Lung microvascular endothelial cell (primary cell): ENCODE results near the gene CCHCR1. TPM values are rescaled to one million over a fixed set of nuclear protein-coding genes. Genes with fewer than 3 reads are reported as not detected.

Source experiments
- DNase-seq, 2 donors: peaks; one replicate each; pipeline versions ENCODE4 v3.0.0 to v3.0.0-alpha.2; 2010; ENCODE audit warnings: low read depth in 2 of 2
- total RNA-seq: library from RNA; depleted of rRNA; stranded (reverse); fragments of >200 nt; gene quantifications from 2 replicates; pipeline ENCODE4 v1.2.1, GENCODE V29; 2014

The CCHCR1 gene
- total RNA-seq, 1 donor from 2014 or later: 7.7 TPM

DNA sequence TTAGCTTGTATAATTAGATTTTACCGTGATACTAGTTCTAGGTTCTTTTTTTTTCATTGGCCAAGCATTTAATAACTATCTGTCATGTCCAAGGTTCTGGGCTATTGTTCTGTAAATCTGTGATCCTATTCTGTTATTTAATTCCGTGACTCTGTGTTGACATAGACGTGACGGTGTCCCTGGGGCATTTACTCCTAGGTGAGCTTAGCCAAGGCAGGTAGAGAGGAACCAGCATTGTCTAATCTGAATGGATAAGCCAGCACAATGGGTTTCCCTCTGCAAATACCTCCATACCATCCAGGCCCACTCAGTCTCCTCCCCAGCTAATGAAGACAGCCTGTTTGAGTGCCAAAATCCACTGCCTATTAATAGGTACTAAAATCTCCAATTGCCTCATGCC is 28.5 kb downstream of the CCHCR1 start:
- no peak for DNase-seq

DNA sequence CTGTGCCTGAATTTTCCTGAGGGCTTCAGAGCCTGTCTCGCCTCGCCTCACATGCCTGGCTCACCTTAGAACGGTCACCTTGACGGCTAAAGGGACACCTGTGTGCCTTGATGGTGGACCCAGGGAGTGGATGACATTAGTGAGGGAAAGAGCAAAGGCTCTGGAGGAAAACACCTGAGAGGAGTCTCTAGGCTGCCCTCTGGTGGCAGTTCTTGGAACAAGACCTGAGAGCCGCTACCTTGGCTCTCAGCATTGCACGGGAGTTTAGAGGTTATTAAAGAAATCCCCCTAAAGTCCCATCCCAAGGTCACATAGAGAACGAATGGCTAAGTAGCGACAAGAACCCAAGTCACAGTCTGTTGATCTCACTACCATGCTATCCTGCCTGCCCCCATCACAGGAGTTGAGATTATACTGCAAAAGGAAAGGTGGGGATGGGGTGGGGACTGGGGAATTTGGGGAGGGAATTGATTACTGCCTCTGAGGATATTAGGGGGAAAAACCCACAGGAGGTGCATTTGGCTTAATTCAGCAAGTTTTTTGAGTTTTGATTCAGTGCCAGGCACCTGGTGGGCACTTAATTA is 29.4 kb downstream of the CCHCR1 start:
- DNase-seq: peak; percentile 28 to 53

DNA sequence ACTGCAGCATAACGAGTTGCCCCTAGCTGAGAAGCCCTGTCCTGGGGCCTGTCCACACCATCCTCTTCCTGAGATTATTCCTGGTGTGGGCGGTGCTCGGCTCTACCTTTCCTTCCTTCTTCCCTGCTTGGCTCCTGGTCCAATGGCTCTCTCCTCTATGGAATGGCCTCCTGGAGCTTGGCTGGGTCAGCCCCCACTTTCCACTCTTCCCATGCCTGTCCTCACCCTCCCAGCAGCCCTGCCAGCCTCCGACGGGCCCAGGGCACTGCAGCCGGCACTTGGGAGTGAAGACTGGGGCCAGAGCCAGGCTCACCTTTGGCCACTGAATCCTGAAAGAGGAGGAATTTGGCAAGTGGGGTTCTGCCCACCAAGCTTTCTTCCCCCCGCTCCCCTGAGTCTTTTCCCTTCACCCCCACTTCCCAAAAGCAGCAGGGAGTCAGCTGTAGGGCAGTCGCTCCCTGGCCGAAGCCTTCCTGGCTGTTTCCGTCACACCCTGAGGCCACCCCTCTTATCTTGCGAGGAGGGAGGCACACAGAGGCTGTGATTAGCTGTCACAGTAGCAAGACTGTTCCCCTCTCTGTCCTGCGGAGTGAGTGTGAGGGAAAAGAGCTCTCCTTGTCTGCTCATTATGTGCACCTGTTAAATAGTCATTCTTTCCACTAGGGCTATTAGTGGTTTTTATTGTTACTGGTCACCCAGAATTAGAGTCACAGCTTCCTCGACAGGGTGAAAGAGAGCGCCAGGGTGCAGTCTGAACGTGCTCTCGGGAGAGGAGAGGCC is 31.0 kb downstream of the CCHCR1 start:
- DNase-seq: no peak

DNA sequence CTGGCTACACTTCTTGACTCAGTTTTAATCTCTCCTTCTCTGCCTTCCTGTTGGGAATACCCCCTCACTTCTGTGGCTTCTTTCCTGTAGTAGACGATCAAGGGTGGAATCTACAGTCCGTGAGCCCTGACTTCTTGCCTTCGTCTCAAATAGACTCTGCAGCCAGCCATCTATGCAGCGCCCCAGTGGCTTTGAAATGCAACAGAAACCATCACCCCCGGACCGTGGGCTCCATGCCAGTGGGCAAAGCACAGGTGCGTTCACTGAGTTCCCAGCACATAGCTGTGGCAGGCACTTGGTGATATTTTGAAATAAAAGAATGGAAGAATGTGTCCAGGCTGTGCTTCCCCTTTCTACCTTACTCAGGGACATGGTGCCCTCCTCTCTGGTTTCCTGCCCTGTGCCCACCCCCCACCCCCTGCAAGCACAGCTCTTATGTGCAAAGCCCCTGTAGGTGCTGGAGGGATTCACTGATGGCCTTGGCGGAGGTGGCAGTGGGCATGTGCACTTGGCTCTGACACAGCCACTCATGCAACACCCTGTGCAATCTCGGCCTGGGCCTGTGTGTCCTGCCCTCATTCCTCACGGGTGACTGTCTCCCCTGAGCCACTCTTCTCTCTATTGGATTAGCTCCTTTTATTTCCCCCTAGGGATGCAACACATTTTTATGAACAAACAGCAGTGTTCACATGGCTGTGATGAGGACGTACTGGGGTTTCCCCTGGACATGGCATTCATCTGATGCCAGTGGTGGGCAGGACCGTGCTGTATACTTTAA is 31.8 kb downstream of the CCHCR1 start:
- peak in 1 of 2 donors; percentile 28 for DNase-seq

DNA sequence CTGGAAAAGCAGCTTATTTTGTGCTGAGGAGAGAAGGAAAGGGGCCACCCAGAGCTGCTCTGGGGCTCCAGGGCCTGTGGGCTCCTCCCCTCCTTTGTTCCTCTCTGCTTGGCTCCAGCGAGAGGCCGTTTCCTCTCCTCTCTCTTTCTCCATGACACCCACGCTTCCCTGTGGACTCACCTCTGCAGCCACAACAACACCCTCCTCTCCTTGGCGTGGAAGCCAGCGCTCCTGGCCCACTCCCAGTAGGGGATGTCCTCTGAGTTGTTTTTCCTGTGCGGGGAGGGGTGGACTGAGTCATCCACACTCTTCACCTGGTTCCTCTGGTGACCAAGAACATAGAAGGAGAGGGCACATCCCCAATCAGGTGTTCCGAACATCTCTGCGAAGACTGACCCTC is 32.4 kb downstream of the CCHCR1 start:
- peak; percentile 67 to 76 for DNase-seq

DNA sequence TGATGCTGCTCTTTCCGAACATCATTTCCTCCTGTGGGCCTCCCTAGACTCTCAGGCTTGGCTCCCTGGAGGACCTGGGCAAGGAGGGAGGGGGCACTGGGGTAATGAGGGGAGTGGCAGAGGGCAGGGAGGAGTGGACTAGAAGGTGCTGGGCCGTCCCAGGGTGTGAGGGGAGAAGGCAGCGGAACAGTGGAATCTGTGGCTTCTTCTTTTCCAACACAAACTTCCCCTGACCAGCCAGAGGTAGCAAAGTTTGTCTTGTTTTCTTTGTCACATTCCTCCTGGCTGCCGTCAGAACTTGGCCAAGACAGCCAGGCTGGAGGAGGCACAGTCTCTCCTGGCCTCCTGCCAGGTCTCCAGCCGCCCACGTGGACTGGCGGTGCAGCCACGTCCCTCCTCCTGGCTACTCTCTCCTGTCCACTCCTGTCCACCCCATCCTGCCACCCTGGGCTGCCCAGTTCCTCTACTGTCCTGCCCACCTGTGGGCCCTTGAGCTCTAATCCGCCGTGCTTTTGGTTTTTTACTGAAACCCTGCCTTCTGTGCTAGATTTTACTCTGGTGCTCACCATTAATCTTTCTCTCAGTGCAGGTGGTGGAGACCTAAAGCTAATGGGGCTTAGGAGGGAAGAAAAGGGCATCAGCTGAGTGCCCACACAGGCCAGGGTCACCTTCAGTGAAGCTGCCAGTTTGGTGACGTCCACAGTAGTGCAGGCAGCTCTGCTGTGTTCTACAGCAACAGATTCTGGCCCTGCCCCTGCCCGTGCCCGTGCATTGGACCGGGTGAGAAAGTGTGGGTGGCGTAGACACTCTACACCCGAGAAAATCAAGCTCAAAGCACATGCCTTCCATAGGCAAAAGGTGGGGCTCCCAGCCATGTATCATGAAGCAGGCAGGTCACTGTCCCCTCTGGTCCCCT is 34.6 kb downstream of the CCHCR1 start:
- peak in 1 of 2 donors; percentile 86 for DNase-seq

DNA sequence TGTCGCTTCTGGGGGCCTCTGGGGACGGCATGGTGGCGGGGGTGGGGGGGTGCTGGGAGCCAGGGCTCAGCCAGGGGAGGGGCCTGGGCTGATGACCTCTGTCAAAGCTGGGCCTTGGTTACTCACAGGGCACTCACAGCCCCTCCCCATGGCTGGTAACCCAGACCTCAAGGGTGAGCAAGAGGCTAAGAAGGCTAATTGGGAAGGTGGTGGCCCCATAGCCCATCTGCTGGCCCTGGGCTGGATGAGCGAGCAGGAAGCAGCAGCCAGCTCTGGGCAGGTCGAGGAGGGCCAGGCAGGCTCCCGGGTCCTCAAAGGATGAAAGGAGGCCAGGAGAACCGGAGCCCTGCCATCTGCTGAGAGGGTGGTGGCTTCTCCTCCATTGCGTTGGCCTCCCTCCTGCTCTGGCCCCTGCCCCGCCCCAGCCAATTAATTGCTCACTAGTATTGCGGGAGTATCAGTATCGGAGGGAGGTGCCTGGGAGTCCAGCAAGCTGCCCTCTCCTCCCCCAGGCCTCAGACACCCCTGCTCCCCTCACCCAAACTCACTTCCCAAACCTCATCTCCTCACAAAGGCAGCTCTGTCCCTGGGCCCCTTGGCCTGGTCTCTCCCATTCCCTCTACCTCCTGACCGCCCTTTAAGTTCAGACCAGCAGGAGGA is 36.3 kb downstream of the CCHCR1 start:
- no peak for DNase-seq

DNA sequence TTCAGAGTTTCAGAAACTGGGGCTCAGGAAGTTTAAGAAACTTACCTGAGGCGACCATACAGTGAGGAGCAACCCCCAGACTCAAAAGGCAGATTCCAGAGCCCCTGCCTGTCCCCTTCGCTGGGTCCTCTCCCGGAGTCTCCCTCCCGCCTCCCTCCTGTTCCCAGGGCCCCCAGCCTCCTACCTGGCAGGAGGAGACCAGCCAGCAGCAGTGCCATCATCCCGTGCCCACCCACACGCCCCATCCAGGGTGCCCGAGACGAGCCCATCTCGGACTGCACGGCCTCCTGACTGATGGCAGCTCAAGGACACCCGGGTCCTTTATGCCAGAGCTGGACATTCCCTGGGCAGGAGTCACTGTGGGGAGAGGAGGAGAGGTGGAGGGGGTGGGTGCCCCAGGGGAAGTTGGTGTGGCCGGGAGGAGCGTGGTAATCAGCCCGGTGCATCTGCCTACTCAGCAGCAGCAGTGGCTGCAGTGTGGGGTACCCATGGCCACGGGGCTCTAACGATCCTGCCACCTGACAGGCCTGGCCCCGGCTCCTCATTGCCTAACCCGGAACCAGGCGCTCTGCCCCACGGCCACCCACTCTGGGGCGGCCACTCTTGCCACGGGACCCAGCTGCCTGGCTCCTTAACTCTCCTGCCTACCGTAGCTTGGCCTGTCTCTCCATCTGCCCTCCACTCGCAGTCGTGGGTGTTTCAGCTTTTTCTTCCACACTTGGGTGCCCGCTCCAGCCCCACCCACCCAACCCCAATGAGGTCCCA is 37.3 kb downstream of the CCHCR1 start, which contains the start of gene CDSN:
Gene CDSN (minus strand): TSS at position 296 of the 765 bp plus-strand sequence. CDS start 27 bp downstream, at position 269.
- DNase-seq: no peak

DNA sequence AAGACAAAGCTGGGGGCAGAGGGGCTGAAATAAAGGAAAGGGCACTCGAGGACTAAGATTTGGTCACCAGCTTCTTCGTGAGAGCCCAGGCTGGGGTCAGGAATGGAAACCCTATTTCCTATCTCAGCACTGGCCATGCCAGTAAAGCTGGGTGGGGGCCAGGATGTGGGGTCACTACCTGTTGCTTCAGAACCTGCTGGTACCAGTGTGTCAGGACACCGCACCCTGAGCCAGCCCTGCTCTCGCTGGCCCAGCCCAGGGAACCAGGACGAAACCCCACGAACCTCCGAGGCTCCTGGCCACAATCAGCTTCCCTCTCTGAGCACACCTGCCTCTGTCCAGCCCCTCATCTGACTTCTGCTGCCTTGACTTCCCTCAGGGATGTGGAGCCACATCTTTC is 39.4 kb downstream of the CCHCR1 start:
- DNase-seq: no peak

DNA sequence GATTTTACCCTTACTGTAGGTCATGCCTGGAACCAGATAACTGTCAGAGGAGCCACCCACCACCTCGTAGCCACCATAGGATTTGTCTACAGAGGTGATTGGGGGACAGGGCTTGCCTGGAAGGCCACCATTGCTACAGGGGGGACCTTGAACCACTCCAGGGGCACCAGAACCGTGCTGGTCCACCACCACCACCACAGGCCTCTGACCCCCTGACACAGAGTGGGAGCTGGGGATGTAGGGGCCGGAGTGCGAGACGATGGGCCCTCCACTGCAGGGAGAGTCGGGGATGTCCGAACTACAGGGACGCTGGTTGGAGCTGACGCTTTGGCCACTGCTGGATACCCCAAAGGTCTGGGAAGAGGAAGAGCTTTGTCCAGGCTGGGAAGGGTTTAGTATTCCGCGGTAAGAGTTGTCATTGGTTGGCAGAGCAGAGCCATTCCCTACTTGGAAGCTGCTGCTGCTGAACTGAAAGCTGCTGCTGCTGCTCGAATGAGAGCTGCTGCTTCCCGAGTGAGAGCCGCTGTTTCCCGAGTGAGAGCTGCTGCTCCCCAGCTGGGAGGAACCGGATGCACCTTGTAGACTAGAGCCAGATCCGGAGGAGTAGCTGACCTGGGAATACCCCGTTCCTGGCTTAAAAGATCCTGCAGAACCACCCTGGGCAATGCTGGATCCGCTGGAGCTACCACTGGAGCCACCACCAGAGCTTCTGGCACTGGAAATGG is 40.8 kb downstream of the CCHCR1 start:
- peak; percentile 65 to 92 for DNase-seq

DNA sequence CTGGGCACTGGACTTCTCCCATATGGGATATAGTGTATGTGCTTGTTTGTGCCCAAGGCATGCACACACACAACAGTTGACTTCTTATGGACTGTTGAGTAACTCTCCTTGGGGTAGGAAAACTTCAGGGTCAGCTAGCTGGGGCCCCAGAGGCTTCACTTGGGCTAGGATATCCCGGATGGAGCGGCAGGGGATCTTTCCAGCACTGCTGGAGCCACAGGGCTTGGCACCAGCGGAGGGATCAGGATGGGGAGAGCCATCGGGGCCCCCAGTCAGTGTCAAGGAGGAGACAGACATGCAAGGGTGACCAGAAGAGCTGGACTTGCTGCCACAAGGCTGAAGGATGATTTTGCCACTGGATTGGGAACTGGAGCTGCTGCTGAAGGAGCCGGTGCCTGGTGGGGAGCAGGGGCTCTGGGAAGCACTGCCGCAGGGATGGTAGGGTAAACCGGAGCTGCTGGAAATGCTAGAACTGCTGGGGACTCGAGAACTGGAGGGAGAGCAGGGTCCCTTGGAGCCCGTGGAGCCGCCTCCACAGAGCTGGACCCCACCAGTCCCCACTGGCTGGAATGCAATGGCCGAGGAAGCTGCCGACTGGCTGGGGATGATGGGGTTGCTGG is 41.6 kb downstream of the CCHCR1 start:
- DNase-seq: no peak

DNA sequence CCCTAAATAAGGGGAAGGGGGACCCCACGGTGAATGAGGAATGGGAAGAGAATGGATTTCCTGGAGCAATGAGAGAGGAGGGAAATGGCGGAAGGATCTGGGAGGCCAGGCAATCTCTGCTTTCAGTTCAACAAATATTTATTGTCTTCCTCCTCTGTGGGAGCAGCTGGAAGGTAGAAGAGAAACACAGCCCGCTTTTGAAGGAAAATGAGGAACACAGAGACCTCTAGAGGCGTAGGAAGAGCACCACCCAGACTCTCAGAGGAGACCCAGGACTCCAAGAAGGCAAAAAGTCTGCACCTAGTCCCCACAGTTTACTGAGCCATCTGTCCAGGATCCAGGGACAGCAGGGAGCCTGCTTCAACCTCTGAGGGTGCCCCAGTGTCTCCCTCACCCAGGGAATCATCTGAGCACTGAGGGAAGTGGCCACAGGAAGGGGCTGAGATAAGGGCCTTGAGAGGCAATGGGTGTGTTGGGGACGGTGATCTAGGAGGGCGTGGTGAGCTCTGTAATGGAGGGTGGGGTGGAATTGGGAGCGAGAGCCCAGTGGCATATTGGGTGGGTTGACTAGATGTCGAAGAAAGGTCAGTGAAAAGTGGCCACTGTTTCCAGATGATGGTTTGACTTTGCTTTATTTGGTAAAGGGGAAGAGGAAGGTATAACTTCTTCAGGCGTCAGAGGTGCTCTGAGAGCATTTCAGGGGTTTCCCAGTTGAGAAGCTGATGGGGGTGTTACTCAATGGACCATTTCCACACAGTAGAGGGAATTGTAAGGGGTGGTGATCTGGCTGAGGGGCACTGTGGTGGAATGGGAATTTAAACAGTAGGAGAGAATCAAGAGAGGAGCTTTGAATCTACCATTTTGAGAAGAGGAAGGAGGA is 42.4 kb downstream of the CCHCR1 start:
- DNase-seq: peak; percentile 57 to 78

DNA sequence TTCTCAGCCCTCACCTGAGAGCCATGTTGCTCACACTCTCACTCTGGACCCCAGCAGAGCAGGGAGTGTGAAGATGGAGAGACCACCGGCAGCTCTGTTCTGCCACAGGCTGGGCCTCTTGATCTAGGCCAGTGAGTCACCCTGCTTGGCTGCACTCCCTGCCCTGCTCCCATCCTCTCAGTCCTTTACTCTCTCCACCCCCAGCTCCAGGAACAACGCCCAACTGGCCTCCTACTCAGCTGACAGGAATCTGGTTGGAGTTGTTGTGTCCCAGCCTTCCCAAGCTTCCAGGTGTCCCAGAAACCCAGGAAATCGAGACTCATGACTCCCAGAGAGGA is 43.1 kb downstream of the CCHCR1 start, which contains the start of gene PSORS1C1:
Gene PSORS1C1 (plus strand): TSS at position 260 of the 338 bp plus-strand sequence. CDS start 14,833 bp downstream, outside the sequence.
- DNase-seq: peak; percentile 75 to 90

DNA sequence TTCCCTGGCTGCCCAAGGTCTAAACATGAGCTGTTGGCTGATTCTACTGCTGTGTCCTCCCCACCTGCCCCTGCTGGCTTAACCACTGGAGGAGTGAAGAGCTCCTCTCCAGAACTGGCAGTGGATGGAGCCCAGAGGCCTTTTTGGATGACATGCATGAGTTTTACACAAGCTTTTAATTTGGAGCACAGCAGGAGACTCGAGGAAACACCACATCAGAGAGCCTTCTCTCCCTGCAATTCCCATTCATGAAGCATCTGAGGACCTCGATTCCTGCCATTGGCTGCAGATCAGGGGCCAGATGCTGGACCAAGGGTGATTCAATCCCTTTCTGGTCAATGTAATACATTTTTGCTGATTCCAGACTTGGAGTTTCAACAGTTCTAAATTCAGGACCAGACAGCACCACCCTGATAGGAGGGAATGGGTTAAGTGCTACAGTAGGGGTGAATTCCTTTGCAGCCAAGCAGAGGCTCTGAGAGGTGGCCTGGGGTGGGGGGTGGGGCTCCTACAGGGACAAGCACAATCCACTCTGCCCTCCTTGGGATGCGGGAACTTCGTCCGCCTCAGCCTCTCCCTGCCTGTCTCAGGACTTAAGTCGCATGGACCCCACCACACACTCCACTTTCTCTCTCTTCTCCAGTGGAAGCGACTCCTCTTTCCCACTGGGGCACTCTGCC is 43.6 kb downstream of the CCHCR1 start:
- no peak for DNase-seq

DNA sequence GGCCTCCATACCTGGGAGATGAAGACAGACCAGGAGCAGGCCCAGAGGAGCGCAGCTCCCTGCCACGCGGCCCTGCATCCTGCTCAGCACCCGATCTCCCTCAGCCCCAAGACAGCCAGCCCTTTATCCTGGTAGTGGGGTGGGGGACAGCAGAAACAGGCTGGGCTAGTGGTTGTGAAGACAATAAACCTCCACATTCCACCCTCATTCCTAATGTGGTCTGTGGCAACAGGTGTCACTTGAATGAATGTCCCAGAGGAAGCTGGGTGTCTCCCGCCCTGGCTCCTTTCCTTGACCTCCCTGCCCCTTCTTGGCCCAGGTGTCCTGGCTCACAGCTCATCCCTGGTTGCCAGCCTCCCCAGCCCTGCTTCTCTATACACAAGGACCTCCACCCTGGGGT is 45.1 kb downstream of the CCHCR1 start, which contains the start of gene C6orf15:
Gene C6orf15 (minus strand): TSS at position 98 of the 400 bp plus-strand sequence. CDS start 20 bp downstream, at position 78.
- DNase-seq: no peak

DNA sequence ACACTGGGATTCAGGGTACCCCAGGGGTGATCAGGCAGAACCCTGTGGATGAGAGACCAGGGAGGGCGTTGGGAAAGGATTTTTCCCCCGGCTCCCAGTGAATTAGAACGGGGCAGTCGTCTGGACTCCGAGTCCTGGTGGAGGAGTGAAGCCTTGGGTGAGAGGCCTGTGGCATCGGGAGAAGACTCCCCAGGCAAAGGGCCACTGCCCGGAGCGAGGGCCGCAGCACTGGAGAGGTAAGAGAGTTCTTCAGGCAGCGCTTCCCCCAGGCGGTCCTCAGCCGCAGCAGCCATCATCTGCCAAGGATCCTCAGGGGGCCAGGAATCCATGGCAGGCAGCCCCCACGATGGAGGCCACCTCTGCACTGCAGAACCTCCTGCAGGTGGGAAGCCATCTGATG is 45.9 kb downstream of the CCHCR1 start:
- no peak for DNase-seq
